DOHH2 (cell line): ENCODE data around the gene HNRNPA0.

Experiments
- H3F3A ChIP-seq: fragments of 200-600 bp; sonication (generic), shearing (Covaris generic); 2 replicates; pipeline ENCODE4 v1.6.0; 2016; ENCODE audit warnings: antibody characterized with exemption, mild to moderate bottlenecking; ENCODE audit not compliant: control insufficient read depth, insufficient read depth
- H3K27ac ChIP-seq: fragments of 200-600 bp; sonication (generic); 2 replicates; pipeline ENCODE4 v1.5.1; 2014; ENCODE audit warnings: low read depth, mild to moderate bottlenecking, low read length, moderate library complexity
- H3K27me3 ChIP-seq: fragments of 200-600 bp; sonication (generic); 2 replicates; pipeline ENCODE4 v1.6.1; 2014; ENCODE audit warnings: mild to moderate bottlenecking, low read length, mixed read lengths; ENCODE audit not compliant: control insufficient read depth
- H3K36me3 ChIP-seq: fragments of 200-600 bp; sonication (generic); 2 replicates; pipeline ENCODE4 v1.6.1; 2014; ENCODE audit warnings: mild to moderate bottlenecking, low read length, moderate library complexity, mixed read lengths; ENCODE audit not compliant: control insufficient read depth
- H3K4me1 ChIP-seq: fragments of 200-600 bp; sonication (generic); 2 replicates; pipeline ENCODE4 v1.6.1; 2014; ENCODE audit warnings: mild to moderate bottlenecking, low read length, mixed read lengths; ENCODE audit not compliant: control insufficient read depth
- H3K4me2 ChIP-seq: fragments of 200-600 bp; sonication (generic); 2 replicates; pipeline ENCODE4 v1.6.0; 2014; ENCODE audit warnings: mild to moderate bottlenecking, low read length, moderate library complexity
- H3K4me3 ChIP-seq: fragments of 200-600 bp; sonication (generic); 2 replicates; pipeline ENCODE4 v1.5.1; 2014; ENCODE audit warnings: mild to moderate bottlenecking, low read length, mixed read lengths
- H3K79me2 ChIP-seq: fragments of 200-600 bp; sonication (generic); 2 replicates; pipeline ENCODE4 v1.6.1; 2014; ENCODE audit warnings: mild to moderate bottlenecking, low read length, mixed read lengths; ENCODE audit not compliant: control insufficient read depth
- H3K9me2 ChIP-seq: fragments of 200-600 bp; sonication (generic); replicated peaks from 2 replicates; pipeline ENCODE4 v1.6.1; 2014; ENCODE audit warnings: mild to moderate bottlenecking, low read length, mixed read lengths; ENCODE audit not compliant: control insufficient read depth
- H3K9me3 ChIP-seq: fragments of 200-600 bp; sonication (generic); 2 replicates; pipeline ENCODE4 v1.6.1; 2014; ENCODE audit warnings: antibody characterized with exemption, low read length, mixed read lengths; ENCODE audit not compliant: control insufficient read depth, insufficient read depth
- H4K20me1 ChIP-seq: fragments of 200-600 bp; sonication (generic); 2 replicates; pipeline ENCODE4 v1.6.0; 2014; ENCODE audit warnings: low read depth, mild to moderate bottlenecking, antibody characterized with exemption, low read length, moderate library complexity; ENCODE audit not compliant: control insufficient read depth, insufficient read depth
- CTCF ChIP-seq: fragments of 200-600 bp; sonication (generic); IDR thresholded peaks from one replicate; pipeline ENCODE4 v1.5.1; 2014; ENCODE audit warnings: antibody characterized with exemption, mild to moderate bottlenecking, low read depth, low read length; ENCODE audit not compliant: poor library complexity, severe bottlenecking
- EZH2phosphoT487 ChIP-seq: fragments of 200-600 bp; sonication (generic); IDR thresholded peaks from 2 replicates; pipeline ENCODE4 v1.6.1; 2017; ENCODE audit warnings: borderline replicate concordance, mild to moderate bottlenecking, antibody characterized with exemption, low read length, moderate library complexity, mixed read lengths

The HNRNPA0 gene

DNA sequence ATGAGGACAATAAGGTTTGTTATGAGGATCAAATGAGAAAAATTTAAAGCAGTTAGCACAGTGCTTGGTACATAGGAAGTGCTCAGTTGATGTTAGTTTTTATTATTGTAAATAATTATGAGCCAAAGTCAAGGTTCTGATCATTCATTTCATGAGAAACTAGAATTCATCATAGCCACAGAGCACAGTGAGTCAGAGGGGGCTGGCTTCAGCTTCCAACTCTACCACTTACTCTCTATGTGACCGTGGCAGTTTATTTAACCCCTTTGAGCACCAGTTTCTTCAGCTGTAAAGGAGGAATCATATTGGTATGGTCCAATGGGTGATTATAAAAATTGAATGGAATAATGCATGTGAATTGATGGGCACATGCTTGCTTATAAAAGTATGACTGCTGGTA, 57.7 kb downstream of the HNRNPA0 start:
- Histone ChIP-seq H3K27me3 (no peaks in the 10 kb centered on the region), H3K79me2 (no peaks in the 10 kb centered on the region), H3K27ac (no peak overlapping the region), H3K9me3 (no peaks in the 10 kb centered on the region), H3K4me3 (no peak overlapping the region), H3K4me2 (no peak overlapping the region), H4K20me1 (no peaks in the 10 kb centered on the region), H3K4me1 (no peaks in the 10 kb centered on the region), H3K9me2 (no peaks in the 10 kb centered on the region), H3F3A (no peaks in the 10 kb centered on the region), H3K36me3 (no peaks in the 10 kb centered on the region)
- TF ChIP-seq EZH2phosphoT487 (no peak), CTCF (no peak)

GRCh38 chr5:137695651-137696428, 58.3 kb downstream of the HNRNPA0 start:
- H3K79me2 ChIP-seq, result no peaks in the 10 kb centered on the region
- TF ChIP-seq CTCF (no peak), EZH2phosphoT487 (no peak)
- H3K9me3 ChIP-seq, result no peaks in the 10 kb centered on the region
- no peaks in the 10 kb centered on the region for H3K27me3 ChIP-seq
- H3K4me3 ChIP-seq, result no peak overlapping the region
- H3K27ac ChIP-seq, result no peak overlapping the region
- no peaks in the 10 kb centered on the region for H3K36me3 ChIP-seq
- H4K20me1 ChIP-seq, result no peaks in the 10 kb centered on the region
- H3K4me1 ChIP-seq, result no peaks in the 10 kb centered on the region
- H3F3A ChIP-seq, result no peaks in the 10 kb centered on the region
- H3K4me2 ChIP-seq, result no peak overlapping the region
- H3K9me2 ChIP-seq, result no peaks in the 10 kb centered on the region
